Activated CD4-positive, alpha-beta T cell treated with anti-CD3 and anti-CD28 coated beads for 36 hours (primary cell): ENCODE results near the gene ISM1. TPM values are rescaled to one million over a fixed set of nuclear protein-coding genes. Genes with fewer than 3 reads are reported as not detected.

Experiments
- ATAC-seq: fragments of 200-7000 bp; cut with Tn5 transposase; one replicate; pipeline ENCODE4 v1.10.0; 2021; ENCODE audit warnings: mild to moderate bottlenecking, moderate library complexity
- CTCF ChIA-PET: fragments of 350-600 bp; sonication (Branson Sonifier 250); formaldehyde crosslinking; loops from one replicate; lab custom pipeline; 2021; ENCODE audit warnings: antibody characterized with exemption; lab: Charles Lee
- POLR2A ChIA-PET: fragments of 350-600 bp; sonication (Branson Sonifier 250); formaldehyde crosslinking; loops from one replicate; lab custom pipeline; 2021; ENCODE audit warnings: antibody characterized with exemption, inconsistent platforms; lab: Charles Lee
- DNase-seq: peaks from one replicate; pipeline ENCODE4 v3.0.0-alpha.2; 2020
- H3K27ac Mint-ChIP-seq: one replicate; pipeline ENCODE4 v1.8.0; 2021; ENCODE audit warnings: mixed read lengths
- H3K27me3 Mint-ChIP-seq: one replicate; pipeline ENCODE4 v1.8.0; 2021; ENCODE audit warnings: mixed read lengths
- H3K36me3 Mint-ChIP-seq: one replicate; pipeline ENCODE4 v1.8.0; 2021; ENCODE audit warnings: low read depth, mixed read lengths
- H3K4me1 Mint-ChIP-seq: one replicate; pipeline ENCODE4 v1.8.0; 2021; ENCODE audit warnings: mixed read lengths
- H3K4me3 Mint-ChIP-seq: one replicate; pipeline ENCODE4 v1.8.0; 2021; ENCODE audit warnings: mild to moderate bottlenecking, moderate library complexity, mixed read lengths
- H3K9me3 Mint-ChIP-seq: one replicate; pipeline ENCODE4 v1.8.0; 2021; ENCODE audit warnings: low read depth, mixed read lengths
- intact Hi-C, 2 experiments: fragments of 100-400 bp; cut with DNase I in 1 of 2; cut with micrococcal nuclease in 1 of 2; formaldehyde crosslinking; loops; one replicate each; pipeline versions ENCODE4 v1.14.2 to v1.15.1; 2022 to 2024; cut with DNase I, micrococcal nuclease
- total RNA-seq, 2 experiments: library from RNA; stranded (reverse); gene quantifications; one replicate each; pipeline ENCODE4 v1.2.3, GENCODE V29; 2021

ISM1 gene
- total RNA-seq, 2 experiments from 2014 or later: 0.48 to 0.51 TPM

- Mint-ChIP-seq H3K9me3 (peaks cover 8% of the 10 kb centered on the region), H3K4me1 (peaks cover 4% of the 10 kb centered on the region), H3K27me3 (peaks cover 5% of the 10 kb centered on the region), H3K36me3 (no peaks in the 10 kb centered on the region), H3K4me3 (no peak overlapping the region), H3K27ac (no peak overlapping the region)
- ATAC-seq (no peak), DNase-seq (no peak)
- POLR2A ChIA-PET: no interaction called here
- CTCF ChIA-PET: interaction anchor here (2.3 kb wide), 1 partner anchor 228 kb away, joined by 10 read pairs; no protein-coding TSS in a partner anchor
- intact Hi-C loops: no loop called here
Measured at GRCh38 chr20:13318871-13319521, 97.9 kb downstream of the ISM1 start.

DNA sequence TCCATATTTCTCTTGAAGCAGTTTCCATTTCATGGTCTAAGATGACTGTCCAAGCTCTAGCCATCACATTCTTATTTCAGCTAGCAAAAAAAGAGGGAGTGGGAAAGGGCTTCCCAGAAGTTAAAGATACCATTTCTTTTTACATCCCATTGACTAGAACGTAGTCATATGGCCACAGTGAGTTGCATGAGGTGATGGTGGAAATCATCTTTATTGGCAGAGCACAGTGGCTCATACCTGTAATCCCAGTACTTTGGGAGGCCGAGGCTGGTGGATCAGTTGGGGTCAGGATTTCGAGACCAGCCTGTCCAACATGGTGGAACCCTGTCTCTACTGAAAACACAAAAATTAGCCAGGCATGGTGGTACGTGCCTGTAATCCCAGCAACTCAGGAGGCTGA, 99.6 kb downstream of the ISM1 start:
- ATAC-seq (no peak), DNase-seq (no peak)
- Mint-ChIP-seq H3K36me3 (no peaks in the 10 kb centered on the region), H3K27me3 (peaks cover 8% of the 10 kb centered on the region), H3K27ac (no peak overlapping the region), H3K4me3 (no peak overlapping the region), H3K4me1 (peaks cover 4% of the 10 kb centered on the region), H3K9me3 (peaks cover 8% of the 10 kb centered on the region)
- ChIA-PET CTCF (interaction anchor here (1.0 to 2.3 kb wide), 2 partner anchors 18 to 226 kb away, joined by 3 to 10 read pairs; no protein-coding TSS in a partner anchor), POLR2A (no interaction called here)
- intact Hi-C loops: no loop called here

GRCh38 chr20:13321416-13321815, 100.3 kb downstream of the ISM1 start:
- Mint-ChIP-seq H3K9me3 (peaks cover 8% of the 10 kb centered on the region), H3K27me3 (peaks cover 8% of the 10 kb centered on the region), H3K36me3 (no peaks in the 10 kb centered on the region), H3K4me3 (no peak overlapping the region), H3K4me1 (peaks cover 4% of the 10 kb centered on the region), H3K27ac (no peak overlapping the region)
- no peak for DNase-seq
- no peak for ATAC-seq
- ChIA-PET POLR2A (no interaction called here), CTCF (interaction anchor here (0.9 to 2.3 kb wide), 2 partner anchors 225 kb away, joined by 3 to 10 read pairs; no protein-coding TSS in a partner anchor)
- intact Hi-C loops: no loop called here

GRCh38 chr20:13322198-13322597, 101.1 kb downstream of the ISM1 start:
- H3K27ac Mint-ChIP-seq: no peak overlapping the region
- intact Hi-C loops: no loop called here

GRCh38 chr20:13322621-13323020, 101.5 kb downstream of the ISM1 start:
- POLR2A ChIA-PET: no interaction called here
- no peaks in the 10 kb centered on the region for H3K9me3 Mint-ChIP-seq
- intact Hi-C loops: no loop called here
- no peak for DNase-seq
- no peak overlapping the region for H3K4me3 Mint-ChIP-seq
- no peak overlapping the region for H3K27ac Mint-ChIP-seq
- H3K27me3 Mint-ChIP-seq: peaks cover 9% of the 10 kb centered on the region
- ATAC-seq: no peak
- H3K36me3 Mint-ChIP-seq: no peaks in the 10 kb centered on the region
- peaks cover 4% of the 10 kb centered on the region for H3K4me1 Mint-ChIP-seq
- CTCF ChIA-PET: interaction anchor here (0.9 to 2.3 kb wide), 3 partner anchors 205 to 224 kb away, joined by 3 to 9 read pairs (median 3); no protein-coding TSS in a partner anchor

More at GRCh38 chr20:13322198-13322597, 101.1 kb downstream of the ISM1 start:
- no peak for ATAC-seq
- POLR2A ChIA-PET: no interaction called here
- Mint-ChIP-seq H3K9me3 (peaks cover 2% of the 10 kb centered on the region), H3K27me3 (peaks cover 8% of the 10 kb centered on the region), H3K4me3 (no peak overlapping the region), H3K4me1 (peaks cover 4% of the 10 kb centered on the region), H3K36me3 (no peaks in the 10 kb centered on the region)
- CTCF ChIA-PET: interaction anchor here (0.9 to 1.2 kb wide), 2 partner anchors 205 to 224 kb away, joined by 3 read pairs; no protein-coding TSS in a partner anchor
- no peak for DNase-seq

- Mint-ChIP-seq H3K27me3 (peaks cover 17% of the 10 kb centered on the region), H3K4me3 (no peak overlapping the region), H3K4me1 (peaks cover 4% of the 10 kb centered on the region), H3K36me3 (no peaks in the 10 kb centered on the region), H3K27ac (no peak overlapping the region), H3K9me3 (no peaks in the 10 kb centered on the region)
- ATAC-seq: no peak
- POLR2A ChIA-PET: no interaction called here
- DNase-seq: peak; percentile 36
- CTCF ChIA-PET: interaction anchor here (0.9 to 2.3 kb wide), 3 partner anchors 16 to 221 kb away, joined by 3 to 9 read pairs (median 5); no protein-coding TSS in a partner anchor
- intact Hi-C loops: loop anchor here in 1 of 2 experiments (2.0 kb wide), 1 partner anchor 222 kb away; no protein-coding TSS in a partner anchor
Measured at GRCh38 chr20:13325033-13325432, 104.0 kb downstream of the ISM1 start.

GRCh38 chr20:13325796-13326340, 104.8 kb downstream of the ISM1 start:
- Mint-ChIP-seq H3K9me3 (no peaks in the 10 kb centered on the region), H3K36me3 (no peaks in the 10 kb centered on the region), H3K4me3 (no peak overlapping the region), H3K4me1 (peaks cover 4% of the 10 kb centered on the region), H3K27me3 (peaks cover 20% of the 10 kb centered on the region), H3K27ac (no peak overlapping the region)
- intact Hi-C loops: loop anchor here in 1 of 2 experiments (2.0 kb wide), 1 partner anchor 221 kb away; no protein-coding TSS in a partner anchor
- POLR2A ChIA-PET: no interaction called here
- CTCF ChIA-PET: no interaction called here
- DNase-seq (no peak), ATAC-seq (no peak)

GRCh38 chr20:13331536-13331935, 110.5 kb downstream of the ISM1 start:
- intact Hi-C loops: loop anchor here in 1 of 2 experiments (10.0 kb wide), 1 partner anchor 57 kb away; no protein-coding TSS in a partner anchor
- no peak for DNase-seq
- peaks cover 16% of the 10 kb centered on the region for H3K27me3 Mint-ChIP-seq
- H3K9me3 Mint-ChIP-seq: no peaks in the 10 kb centered on the region
- ChIA-PET POLR2A (no interaction called here), CTCF (interaction anchor here (0.5 to 1.5 kb wide), 3 partner anchors 8 to 230 kb away, joined by 3 to 7 read pairs (median 3); no protein-coding TSS in a partner anchor)
- H3K36me3 Mint-ChIP-seq: no peaks in the 10 kb centered on the region
- H3K27ac Mint-ChIP-seq: no peak overlapping the region
- peaks cover 3% of the 10 kb centered on the region for H3K4me1 Mint-ChIP-seq
- H3K4me3 Mint-ChIP-seq: no peak overlapping the region
- no peak for ATAC-seq

DNA sequence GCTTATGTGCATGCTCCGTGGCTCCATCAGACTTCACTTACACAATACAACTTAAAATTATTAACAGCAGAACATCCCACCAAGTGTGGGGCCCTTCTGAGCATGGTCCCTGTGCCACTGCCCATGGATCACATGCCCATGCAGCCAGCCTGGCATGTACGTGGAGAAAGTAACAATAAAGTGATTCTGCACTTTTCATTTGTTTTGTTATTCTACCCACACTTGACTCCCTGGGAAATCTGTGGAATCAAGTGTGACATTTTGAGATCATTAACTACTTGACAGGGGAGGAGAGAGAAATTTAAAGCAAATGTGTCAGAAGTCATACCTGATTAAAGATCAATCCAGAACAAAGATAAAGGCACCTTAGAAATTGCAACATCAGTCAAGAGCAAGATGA, 112.0 kb downstream of the ISM1 start:
- POLR2A ChIA-PET: no interaction called here
- DNase-seq (no peak), ATAC-seq (no peak)
- CTCF ChIA-PET: interaction anchor here (1.2 kb wide), 1 partner anchor 23 kb away, joined by 3 read pairs; no protein-coding TSS in a partner anchor
- peaks cover 11% of the 10 kb centered on the region for H3K27me3 Mint-ChIP-seq
- no peak overlapping the region for H3K4me3 Mint-ChIP-seq
- H3K4me1 Mint-ChIP-seq: peaks cover 17% of the 10 kb centered on the region
- intact Hi-C loops: loop anchor here in 1 of 2 experiments (10.0 kb wide), 1 partner anchor 58 kb away; no protein-coding TSS in a partner anchor
- no peaks in the 10 kb centered on the region for H3K9me3 Mint-ChIP-seq
- no peaks in the 10 kb centered on the region for H3K36me3 Mint-ChIP-seq
- no peak overlapping the region for H3K27ac Mint-ChIP-seq

- POLR2A ChIA-PET: no interaction called here
- Mint-ChIP-seq H3K36me3 (no peaks in the 10 kb centered on the region), H3K27ac (no peak overlapping the region), H3K9me3 (no peaks in the 10 kb centered on the region), H3K4me3 (no peak overlapping the region), H3K4me1 (peaks cover 20% of the 10 kb centered on the region), H3K27me3 (peaks cover 9% of the 10 kb centered on the region)
- CTCF ChIA-PET: no interaction called here
- ATAC-seq (no peak), DNase-seq (no peak)
- intact Hi-C loops: loop anchor here in 1 of 2 experiments (10.0 kb wide), 1 partner anchor 59 kb away; no protein-coding TSS in a partner anchor
Measured at GRCh38 chr20:13333793-13334192, 112.7 kb downstream of the ISM1 start.

DNA sequence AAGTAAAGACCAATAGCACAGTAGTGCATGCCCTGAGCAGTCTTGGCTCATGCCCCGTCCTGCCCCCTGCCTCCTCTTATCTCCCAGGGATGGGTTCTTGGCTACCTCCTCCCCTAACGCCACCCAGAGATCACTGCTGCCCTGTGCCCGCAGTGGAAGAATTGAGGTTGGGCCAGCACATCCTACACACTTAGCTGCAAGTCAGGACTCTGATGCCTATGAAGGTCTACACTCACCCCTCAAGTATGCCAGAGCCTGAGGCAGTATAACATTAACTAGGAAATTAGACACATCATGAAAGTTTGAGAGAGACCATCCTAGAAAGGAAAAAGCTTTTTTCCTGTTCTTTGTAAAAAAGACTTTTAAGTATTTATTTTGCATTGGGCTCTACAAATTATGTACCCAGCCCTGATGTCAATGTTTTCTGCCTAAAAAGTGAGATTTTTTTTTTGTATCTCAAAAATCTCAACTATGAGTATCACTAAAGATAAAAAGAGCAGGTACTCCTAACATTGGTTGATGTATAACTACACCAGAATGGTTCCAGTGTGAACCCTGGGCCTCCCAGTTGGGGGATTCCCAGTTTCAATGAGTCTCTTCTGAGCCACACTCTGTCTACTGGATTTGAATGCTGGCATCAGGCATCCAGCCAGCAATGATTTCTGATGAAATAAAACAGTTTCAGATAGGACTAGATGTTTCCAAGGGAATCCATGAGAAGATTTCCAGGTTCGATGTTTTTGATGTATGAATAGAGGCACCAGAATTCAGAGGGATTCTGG, 115.4 kb downstream of the ISM1 start:
- ATAC-seq (peak; percentile 85), DNase-seq (peak; percentile 48)
- Mint-ChIP-seq H3K27ac (no peak overlapping the region), H3K9me3 (no peaks in the 10 kb centered on the region), H3K36me3 (no peaks in the 10 kb centered on the region), H3K27me3 (peaks cover 2% of the 10 kb centered on the region), H3K4me1 (peaks cover 20% of the 10 kb centered on the region), H3K4me3 (no peak overlapping the region)
- POLR2A ChIA-PET: no interaction called here
- intact Hi-C loops: loop anchor here in 1 of 2 experiments (10.0 kb wide), 1 partner anchor 62 kb away; no protein-coding TSS in a partner anchor
- CTCF ChIA-PET: no interaction called here
